HL-60/S4 (cell line): ENCODE results near the gene TESMIN.

Experiments used
- in situ Hi-C: fragments of 300-500 bp; cut with MboI; formaldehyde crosslinking; loops from 2 replicates; pipeline ENCODE4 v1.14.3; 2022; ENCODE audit warnings: low sequenced_read_pairs

TESMIN gene

DNA sequence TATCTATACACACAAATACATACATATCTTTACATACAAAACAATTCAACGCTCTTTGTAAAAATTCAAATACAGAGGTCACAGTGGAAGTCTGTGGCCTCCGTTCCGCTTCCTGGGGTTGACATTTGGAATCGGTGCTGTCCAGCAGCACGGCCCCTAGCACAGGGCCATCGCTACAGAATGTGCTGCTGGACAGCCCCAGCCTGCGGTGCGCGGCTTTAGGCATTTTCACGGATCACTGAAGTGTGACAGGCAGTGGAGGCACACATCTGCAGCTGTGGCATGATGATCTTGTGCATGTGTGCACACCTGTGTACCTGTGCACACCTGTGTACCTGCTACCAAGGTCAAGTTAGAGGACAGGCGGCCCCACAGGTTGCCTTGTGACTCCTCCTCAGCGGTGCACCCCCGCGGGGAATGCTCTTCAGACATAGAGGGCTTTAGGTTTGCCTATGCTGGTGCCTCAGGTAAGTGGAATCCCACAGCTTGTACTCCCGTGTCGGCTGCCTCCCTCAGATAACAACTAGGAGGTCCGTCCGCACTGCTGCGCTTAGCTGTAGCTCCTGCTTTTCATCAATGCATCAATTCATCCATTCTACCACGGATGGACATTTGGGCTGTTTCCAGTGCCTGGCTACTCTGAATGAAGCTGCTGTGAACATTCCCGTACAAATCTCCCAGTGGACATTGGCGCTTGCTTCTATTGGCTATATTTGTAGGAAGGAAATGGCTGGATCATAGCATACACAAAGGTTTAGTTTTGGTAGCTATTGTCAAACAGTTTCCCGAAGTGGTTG lies 37.1 kb downstream of the TESMIN start:
- in situ Hi-C loops, result no loop called here

GRCh38 chr11:68711114-68711513 lies 40.2 kb downstream of the TESMIN start:
- in situ Hi-C loops, result no loop called here

- in situ Hi-C loops, result no loop called here
Observed at GRCh38 chr11:68710409-68710808, 40.9 kb downstream of the TESMIN start.

- in situ Hi-C loops, result no loop called here
Observed at GRCh38 chr11:68709062-68709461, 42.3 kb downstream of the TESMIN start.

GRCh38 chr11:68707527-68707926 lies 43.8 kb downstream of the TESMIN start:
- in situ Hi-C loops, result no loop called here

DNA sequence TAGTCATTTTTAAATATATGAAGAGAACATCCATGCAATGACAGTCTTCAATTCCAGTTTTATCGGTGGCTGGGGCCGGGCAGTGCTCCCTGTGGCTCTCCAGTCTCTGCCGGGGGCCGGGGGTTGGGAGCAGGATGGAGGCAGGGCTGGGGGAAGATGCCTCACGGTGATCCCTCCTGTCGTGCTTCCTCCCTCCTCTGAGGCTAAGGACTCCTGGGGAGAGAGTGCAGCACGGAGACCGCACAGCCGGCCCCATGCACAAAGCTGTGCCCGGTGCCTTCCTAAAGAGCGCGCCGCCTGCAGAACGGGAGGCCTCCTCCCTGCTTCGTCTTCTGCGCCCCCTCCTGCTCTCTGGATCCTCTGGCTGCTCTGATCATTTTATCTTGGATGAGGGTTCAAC lies 46.4 kb downstream of the TESMIN start:
- in situ Hi-C loops, result no loop called here

DNA sequence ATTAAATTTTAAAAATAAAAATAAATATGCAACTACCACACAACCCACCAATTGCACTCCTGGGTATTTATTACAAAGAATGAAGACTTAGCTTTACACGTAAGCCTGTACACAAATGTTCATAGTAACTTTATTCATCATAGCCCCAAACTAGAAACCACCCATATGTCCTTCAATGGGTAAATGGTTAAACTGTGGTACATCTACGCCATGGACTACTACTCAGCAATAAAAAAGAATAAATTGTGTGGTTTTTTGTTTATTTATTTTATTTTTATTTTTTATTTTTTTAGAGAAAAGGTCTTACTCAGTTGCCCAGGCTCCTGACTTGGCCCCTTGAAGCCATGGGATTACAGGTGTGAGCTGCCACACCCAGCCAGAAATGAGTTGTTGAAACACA lies 52.3 kb downstream of the TESMIN start:
- in situ Hi-C loops, result no loop called here

- in situ Hi-C loops, result no loop called here
Observed at GRCh38 chr11:68695531-68695930, 55.8 kb downstream of the TESMIN start.

DNA sequence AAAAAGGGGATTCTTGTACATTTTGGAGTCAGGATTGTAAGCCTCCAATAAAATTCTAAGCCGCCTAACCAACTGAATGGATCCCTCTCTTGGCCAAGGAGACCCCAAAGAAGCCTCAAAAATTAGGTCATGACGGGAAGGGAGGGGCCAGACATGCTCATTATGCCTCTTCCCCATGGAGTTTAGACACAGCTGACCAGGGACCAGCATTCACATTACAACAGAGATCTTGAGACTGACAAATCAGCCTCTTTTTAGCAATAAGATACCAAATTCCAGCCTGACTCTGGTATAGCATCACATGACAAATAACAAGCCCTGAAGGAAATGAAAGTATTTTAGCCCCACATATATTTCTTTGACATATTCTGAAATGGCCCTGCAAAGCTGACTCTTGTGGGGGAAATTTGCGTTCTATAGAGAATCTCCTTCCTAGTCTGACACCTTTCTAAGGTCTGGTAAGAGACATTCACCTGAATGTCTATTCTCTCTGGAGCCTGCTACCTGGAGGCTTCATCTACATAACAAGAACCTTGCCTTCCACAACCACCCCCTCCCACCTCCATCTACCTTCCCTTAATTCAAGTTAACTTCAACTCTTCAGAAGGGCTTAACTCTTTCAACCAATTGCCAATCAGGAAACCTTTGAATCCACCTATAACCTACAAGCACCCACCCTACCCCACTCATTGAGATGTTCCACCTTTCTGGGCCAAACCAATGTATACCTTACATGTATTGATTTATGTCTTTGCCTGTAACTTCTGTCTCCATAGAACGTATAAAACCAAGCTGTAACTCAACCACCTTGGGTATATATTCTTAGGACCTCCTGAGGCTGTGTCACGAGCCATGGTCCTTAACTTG lies 56.7 kb downstream of the TESMIN start:
- in situ Hi-C loops, result no loop called here

DNA sequence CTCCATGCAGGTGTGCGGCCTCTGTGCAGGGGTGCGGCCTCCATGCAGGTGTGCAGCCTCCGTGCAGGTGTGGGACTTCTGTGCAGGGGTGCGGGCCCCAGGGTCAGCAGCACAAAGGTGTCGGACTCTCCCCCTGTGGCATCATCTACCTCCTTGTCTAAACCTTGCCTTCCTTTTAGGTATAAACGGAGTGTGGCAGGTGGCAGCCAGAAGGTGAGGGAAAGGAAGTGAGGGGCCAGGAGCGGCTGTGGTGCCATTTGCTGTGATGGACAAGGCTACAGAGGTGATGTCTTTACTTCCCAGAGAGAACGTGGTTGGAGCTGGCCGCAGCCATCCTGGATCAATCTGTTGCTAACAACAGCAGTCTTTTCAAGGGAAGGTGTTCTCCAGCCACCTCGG lies 57.8 kb downstream of the TESMIN start:
- in situ Hi-C loops, result no loop called here

DNA sequence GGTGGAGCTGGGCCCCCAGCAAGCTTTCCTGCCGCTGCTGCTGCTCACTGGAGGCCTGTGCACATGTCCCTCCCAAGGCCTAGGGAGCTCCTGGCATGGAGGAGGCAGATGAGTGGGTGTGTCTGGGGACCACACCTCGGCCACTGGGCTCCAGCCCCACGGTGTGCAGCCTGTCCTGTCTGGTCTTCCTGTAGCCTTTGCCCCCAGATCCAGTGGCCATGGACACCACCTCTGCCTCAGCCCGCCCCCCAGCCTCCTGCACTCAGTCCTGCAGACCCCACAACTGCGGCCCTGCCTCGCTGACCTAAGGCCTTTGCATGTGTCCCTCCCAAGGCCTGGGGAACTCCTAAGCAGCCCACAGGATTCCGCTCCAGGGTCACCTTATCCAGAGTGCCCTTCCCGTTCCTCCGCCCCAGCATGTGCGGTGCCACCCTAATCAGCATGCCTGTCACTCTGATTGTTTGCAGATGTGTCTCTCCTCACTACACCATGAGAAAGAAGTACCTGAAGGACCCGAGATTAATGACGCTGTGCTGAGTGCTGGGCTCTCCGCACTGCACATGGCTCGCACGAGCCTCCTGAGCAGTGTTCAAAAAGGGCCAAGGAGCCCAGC lies 58.3 kb downstream of the TESMIN start:
- in situ Hi-C loops, result no loop called here

- in situ Hi-C loops, result no loop called here
Observed at GRCh38 chr11:68692115-68692514, 59.2 kb downstream of the TESMIN start.

DNA sequence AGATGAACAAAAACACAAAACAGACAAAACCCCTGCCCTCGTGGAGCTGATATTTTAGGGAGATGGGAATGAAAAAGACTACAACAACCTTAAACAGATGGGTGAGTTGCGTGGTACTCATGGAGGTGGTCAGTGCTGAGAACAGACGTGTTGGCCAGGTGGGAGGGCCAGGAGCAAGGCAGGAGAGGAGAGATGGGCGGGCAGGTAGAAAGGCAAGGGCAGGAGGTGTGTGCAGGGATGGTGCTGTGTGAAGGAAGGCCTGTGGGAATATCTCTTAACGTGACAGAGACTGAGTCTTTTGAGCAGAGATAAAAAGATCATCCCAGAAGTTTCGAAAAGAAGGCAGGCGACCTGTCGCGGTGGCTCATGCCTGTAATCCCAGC lies 59.9 kb downstream of the TESMIN start:
- in situ Hi-C loops, result no loop called here

- in situ Hi-C loops, result no loop called here
Observed at GRCh38 chr11:68690671-68691401, 60.5 kb downstream of the TESMIN start.

DNA sequence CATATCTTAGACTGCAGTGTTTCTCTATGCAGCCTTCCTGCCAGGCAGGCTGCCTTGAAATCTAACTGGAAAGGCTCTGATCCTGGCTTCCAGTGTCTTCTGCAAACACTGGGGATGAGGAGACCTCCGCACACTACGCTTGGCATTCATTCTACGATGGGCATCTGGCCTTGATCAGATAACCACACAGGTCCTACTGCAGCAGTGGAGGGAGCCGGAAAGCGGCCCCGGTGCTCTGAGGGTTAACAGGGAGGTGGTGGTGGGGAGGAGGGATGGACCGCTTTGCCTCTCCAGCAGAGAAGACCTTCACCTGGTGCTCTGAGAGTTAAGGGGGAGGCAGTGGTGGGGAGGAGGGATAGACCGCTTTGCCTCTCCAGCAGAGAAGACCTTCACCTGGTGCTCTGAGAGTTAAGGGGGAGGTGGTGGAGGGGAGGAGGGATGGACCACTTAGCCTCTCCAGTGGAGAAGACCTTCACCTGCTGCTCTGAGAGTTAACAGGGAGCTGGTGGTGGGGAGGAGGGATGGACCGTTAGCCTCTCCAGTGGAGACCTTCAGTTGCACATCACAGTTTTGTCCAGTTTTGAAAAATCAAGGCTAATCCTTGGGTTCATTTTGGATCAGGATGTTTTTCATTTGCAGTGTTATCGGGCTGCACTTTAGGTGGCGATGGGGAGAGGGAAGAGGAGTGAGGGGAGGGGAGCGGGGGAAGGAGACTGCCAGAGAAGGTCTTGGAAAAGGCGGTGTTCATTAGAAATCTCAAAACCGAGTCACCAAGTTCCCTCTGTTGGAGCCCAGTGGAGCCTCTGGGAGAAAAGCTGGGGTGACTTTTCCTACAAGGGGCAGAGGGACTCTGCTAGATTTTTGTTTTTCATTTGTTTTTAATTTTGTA lies 61.3 kb downstream of the TESMIN start:
- in situ Hi-C loops, result no loop called here

GRCh38 chr11:68688881-68689280 lies 62.4 kb downstream of the TESMIN start:
- in situ Hi-C loops, result no loop called here

GRCh38 chr11:68687986-68688385 lies 63.3 kb downstream of the TESMIN start:
- in situ Hi-C loops, result no loop called here

DNA sequence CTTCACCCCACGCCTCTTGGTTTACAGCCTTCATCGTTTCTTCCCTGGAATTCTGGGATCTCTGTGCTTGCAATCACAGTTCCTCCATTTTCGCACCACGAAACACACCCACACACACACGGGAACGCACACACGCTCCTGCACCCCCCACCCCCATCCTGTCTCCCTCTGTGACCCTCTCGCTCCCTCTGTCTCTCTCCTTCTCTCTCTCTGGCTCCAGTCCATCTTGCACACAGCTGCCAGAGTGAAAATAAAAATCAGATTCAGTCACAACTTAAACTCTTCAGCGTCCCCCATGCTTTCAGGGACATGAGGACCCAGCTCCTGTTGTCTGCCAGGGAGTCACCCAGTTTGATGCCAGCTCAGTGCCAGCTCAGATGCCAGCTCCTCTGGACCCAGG lies 64.0 kb downstream of the TESMIN start:
- in situ Hi-C loops, result no loop called here

- in situ Hi-C loops, result no loop called here
Observed at GRCh38 chr11:68686486-68686885, 64.8 kb downstream of the TESMIN start.
